Fibroblast of lung (primary cell): ENCODE data around the gene RPL9.

Experiments used
- CTCF ChIP-seq, 2 donors: IDR thresholded peaks in 1 of 2; conservative IDR thresholded peaks in 1 of 2; 1 replicate in 1 of 2; 2 replicates in 1 of 2; pipeline ENCODE4 v1.5.1; 2011 to 2012; ENCODE audit warnings: low read length in 2 of 2, control low read depth in 1 of 2, inconsistent platforms in 1 of 2, low read depth in 1 of 2, mild to moderate bottlenecking in 1 of 2
- EZH2 ChIP-seq: IDR thresholded peaks from 2 replicates; pipeline ENCODE4 v1.5.1; 2012; ENCODE audit warnings: low read length, control low read depth, mild to moderate bottlenecking; ENCODE audit errors: missing control alignments

GRCh38 chr4:39456946-39457763, 1.6 kb downstream of the RPL9 start:
- TF ChIP-seq CTCF (conservative IDR thresholded peaks at IDR 0.05 in 1 of 2, IDR thresholded peaks at IDR 0.05 in 1 of 2; ENCODE audit: low read depth in 1 of 2, low read length in 2 of 2): no peak
- no peak for TF ChIP-seq EZH2
